Measurements from ENCODE around the gene MAN1A1. TPM values are rescaled to one million over a fixed set of nuclear protein-coding genes. Genes with fewer than 3 reads are reported as not detected.

Gene MAN1A1
- total RNA-seq, 2 donors from 2014 or later = 14.2 to 19.6 TPM

DNA sequence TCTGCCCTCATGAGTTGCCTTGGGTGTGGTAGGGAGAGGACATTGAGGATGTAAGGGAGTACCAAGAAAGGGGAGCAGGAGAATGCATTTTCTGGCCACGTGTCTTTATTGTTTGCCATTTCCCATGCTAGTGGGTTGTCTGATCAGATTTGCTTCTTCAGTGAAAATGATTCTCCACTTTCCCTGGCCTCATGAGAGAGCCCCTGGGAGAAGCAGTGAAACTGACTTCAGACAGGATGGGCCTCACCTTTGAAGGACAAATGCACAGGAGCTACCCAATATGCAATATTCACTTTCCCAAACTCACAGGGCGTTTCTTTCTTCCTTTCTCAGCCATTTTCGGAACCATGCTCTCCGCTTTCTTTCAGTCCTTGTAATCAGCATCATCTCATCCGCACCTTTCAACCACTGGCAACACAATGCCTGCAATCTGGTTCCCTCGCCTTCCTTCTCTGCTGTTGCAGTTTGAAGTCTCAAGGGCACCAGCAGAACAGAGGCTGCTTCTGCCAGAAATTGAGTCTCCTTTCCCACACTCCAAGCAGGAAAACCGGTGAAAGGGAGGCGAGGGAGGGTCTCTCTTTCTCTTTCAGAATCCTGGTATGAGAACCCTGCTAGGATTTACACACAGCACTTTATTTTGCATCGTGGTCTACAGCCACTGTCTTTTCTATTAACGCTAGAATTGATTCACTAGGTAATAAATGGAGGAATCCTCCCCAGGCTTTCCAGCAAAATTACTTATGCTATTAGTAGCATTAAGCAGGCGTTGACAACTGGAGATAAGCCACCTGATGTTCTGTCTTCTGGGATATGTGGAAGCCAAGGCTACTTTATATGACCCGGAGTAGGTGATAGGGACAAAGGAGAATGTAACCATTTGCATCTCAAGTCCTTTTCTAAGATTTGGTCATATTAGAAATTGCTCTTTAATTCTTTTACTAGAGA lies 209.1 kb downstream of the MAN1A1 start:
- Mint-ChIP-seq H3K4me1 (peaks cover 11% of the 10 kb centered on the region), H3K4me3 (no peak overlapping the region), H3K27ac (no peak overlapping the region), H3K36me3 (ENCODE audit: low read depth) (peaks cover 2% of the 10 kb centered on the region), H3K27me3 (peaks cover 9% of the 10 kb centered on the region)
- H3K9me3 ChIP-seq (ENCODE audit: control insufficient read depth, low read length, poor library complexity, severe bottlenecking) = no peaks in the 10 kb centered on the region
- DNase-seq = no peak
- no peak for ATAC-seq

DNA sequence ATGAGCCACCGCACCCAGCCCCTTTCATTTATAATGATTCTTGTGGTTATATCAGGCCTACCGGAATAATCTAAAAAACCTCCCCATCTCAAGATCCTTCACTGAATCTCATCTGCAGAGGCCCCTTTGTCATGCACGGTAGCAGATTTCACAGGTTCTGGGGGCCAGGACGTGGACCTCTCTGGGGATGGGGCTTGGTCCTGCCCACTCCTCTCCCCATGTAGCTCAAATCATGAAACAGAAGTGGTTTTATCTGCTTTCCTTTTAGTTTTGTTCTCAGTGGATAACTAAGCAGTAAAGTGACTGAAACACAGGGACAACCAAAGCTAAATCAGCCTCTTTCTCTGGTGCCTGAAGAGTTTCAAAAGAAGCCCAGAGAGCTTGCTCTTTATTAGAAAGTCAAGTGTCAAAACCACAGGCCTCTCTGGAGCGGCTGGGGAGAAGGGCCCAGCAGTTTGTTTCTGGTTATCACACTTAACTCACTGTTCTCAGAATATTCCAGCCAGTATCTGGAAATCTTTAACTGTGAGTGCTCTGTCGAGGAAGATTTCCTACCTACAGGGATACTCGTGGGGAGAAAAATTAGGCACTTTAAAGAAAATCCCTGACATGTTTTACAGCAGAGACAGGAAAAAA lies 210.5 kb downstream of the MAN1A1 start:
- no peak for DNase-seq
- H3K9me3 ChIP-seq (ENCODE audit: control insufficient read depth, low read length, poor library complexity, severe bottlenecking) = no peaks in the 10 kb centered on the region
- Mint-ChIP-seq H3K27ac (no peak overlapping the region), H3K27me3 (peaks cover 9% of the 10 kb centered on the region), H3K4me3 (no peak overlapping the region), H3K4me1 (peaks cover 2% of the 10 kb centered on the region), H3K36me3 (ENCODE audit: low read depth) (peaks cover 2% of the 10 kb centered on the region)
- ATAC-seq = no peak

- H3K27me3 Mint-ChIP-seq = peaks cover 12% of the 10 kb centered on the region
- no peak for ATAC-seq
- H3K27ac Mint-ChIP-seq = no peak overlapping the region
Observed at GRCh38 chr6:119137194-119138072, 212.1 kb downstream of the MAN1A1 start.

GRCh38 chr6:119134752-119135151 lies 214.8 kb downstream of the MAN1A1 start:
- Mint-ChIP-seq H3K36me3 (ENCODE audit: low read depth) (no peaks in the 10 kb centered on the region), H3K27ac (no peak overlapping the region), H3K4me3 (no peak overlapping the region), H3K4me1 (no peaks in the 10 kb centered on the region), H3K27me3 (peaks cover 7% of the 10 kb centered on the region)
- ATAC-seq (no peak), DNase-seq (no peak)
- H3K9me3 ChIP-seq (ENCODE audit: control insufficient read depth, low read length, poor library complexity, severe bottlenecking) = no peaks in the 10 kb centered on the region

More at GRCh38 chr6:119137194-119138072, 212.1 kb downstream of the MAN1A1 start:
- no peak for DNase-seq
- H3K9me3 ChIP-seq (ENCODE audit: control insufficient read depth, low read length, poor library complexity, severe bottlenecking) = no peaks in the 10 kb centered on the region
- no peaks in the 10 kb centered on the region for H3K36me3 Mint-ChIP-seq (ENCODE audit: low read depth)
- H3K4me1 Mint-ChIP-seq = peaks cover 2% of the 10 kb centered on the region
- no peak overlapping the region for H3K4me3 Mint-ChIP-seq

- ATAC-seq (no peak), DNase-seq (no peak)
- no peaks in the 10 kb centered on the region for H3K9me3 ChIP-seq (ENCODE audit: control insufficient read depth, low read length, poor library complexity, severe bottlenecking)
- H3K27ac Mint-ChIP-seq = no peak overlapping the region
- H3K4me3 Mint-ChIP-seq = no peak overlapping the region
- H3K4me1 Mint-ChIP-seq = peaks cover 6% of the 10 kb centered on the region
- H3K36me3 Mint-ChIP-seq (ENCODE audit: low read depth) = no peaks in the 10 kb centered on the region
- peaks cover 7% of the 10 kb centered on the region for H3K27me3 Mint-ChIP-seq
Observed at GRCh38 chr6:119133400-119133799, 216.2 kb downstream of the MAN1A1 start.

DNA sequence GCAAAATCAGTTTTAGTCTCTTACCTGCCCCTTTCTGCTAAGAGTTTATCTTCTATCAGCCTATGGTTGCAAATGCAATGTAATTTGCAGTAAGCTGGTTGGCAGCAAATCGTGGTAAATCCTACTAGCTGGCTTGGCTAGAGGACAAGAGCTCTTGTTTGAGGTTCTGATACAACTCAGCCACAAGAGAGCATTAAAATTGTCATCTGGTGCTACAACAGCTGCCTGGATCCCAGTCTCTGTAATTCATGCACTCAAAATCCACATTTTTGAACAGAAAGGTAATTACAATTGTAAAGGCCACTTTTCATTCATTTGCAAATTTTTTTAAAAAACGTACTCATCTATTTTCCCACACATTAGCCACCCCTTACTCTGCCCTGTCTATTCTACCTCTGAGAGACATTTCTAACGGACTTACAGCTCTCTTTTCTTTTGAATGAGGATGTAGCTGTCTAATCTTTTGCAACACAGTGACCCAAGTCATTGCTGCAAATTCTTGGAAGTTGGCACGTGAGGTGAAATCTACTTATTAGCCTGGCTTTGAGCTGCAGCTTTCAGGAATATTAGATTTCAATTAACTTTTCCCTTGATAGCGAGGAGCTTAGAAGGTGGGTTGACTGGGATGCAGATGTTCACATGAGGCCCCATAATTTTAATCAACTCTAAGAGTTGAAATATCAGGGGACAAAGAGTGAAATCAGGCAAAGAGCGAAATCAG lies 217.1 kb downstream of the MAN1A1 start:
- ATAC-seq (no peak), DNase-seq (no peak)
- Mint-ChIP-seq H3K4me3 (no peak overlapping the region), H3K27ac (no peak overlapping the region), H3K27me3 (peaks cover 7% of the 10 kb centered on the region), H3K36me3 (ENCODE audit: low read depth) (no peaks in the 10 kb centered on the region), H3K4me1 (peaks cover 6% of the 10 kb centered on the region)
- H3K9me3 ChIP-seq (ENCODE audit: control insufficient read depth, low read length, poor library complexity, severe bottlenecking) = no peaks in the 10 kb centered on the region

DNA sequence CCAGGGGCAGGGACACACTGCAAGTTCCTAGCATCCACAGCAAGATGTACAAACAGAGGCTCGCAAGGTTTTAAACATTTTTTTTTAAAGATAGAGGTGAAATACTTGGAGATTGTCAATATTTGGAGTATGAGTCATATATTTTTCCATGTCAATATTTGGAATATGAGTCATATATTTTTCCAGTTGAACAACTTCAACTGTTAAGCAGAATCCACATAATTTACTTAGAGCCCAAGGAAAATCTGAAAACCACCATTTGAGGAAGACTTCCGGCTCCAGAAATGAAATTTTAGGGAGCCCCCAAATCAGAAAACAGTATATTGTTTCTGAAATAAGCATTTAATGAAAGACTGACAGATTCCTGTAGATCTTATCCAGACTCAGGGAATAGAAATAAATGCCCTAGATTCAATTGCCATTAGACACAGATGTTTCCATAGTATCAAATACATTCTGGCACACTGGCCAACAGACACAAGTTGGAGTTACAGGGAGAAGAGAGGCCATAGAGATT lies 219.5 kb downstream of the MAN1A1 start:
- H3K9me3 ChIP-seq (ENCODE audit: control insufficient read depth, low read length, poor library complexity, severe bottlenecking) = no peaks in the 10 kb centered on the region
- no peak overlapping the region for H3K4me3 Mint-ChIP-seq
- H3K36me3 Mint-ChIP-seq (ENCODE audit: low read depth) = no peaks in the 10 kb centered on the region
- H3K27ac Mint-ChIP-seq = no peak overlapping the region
- H3K27me3 Mint-ChIP-seq = peaks cover 11% of the 10 kb centered on the region
- H3K4me1 Mint-ChIP-seq = peaks cover 6% of the 10 kb centered on the region
- ATAC-seq (no peak), DNase-seq (no peak)

DNA sequence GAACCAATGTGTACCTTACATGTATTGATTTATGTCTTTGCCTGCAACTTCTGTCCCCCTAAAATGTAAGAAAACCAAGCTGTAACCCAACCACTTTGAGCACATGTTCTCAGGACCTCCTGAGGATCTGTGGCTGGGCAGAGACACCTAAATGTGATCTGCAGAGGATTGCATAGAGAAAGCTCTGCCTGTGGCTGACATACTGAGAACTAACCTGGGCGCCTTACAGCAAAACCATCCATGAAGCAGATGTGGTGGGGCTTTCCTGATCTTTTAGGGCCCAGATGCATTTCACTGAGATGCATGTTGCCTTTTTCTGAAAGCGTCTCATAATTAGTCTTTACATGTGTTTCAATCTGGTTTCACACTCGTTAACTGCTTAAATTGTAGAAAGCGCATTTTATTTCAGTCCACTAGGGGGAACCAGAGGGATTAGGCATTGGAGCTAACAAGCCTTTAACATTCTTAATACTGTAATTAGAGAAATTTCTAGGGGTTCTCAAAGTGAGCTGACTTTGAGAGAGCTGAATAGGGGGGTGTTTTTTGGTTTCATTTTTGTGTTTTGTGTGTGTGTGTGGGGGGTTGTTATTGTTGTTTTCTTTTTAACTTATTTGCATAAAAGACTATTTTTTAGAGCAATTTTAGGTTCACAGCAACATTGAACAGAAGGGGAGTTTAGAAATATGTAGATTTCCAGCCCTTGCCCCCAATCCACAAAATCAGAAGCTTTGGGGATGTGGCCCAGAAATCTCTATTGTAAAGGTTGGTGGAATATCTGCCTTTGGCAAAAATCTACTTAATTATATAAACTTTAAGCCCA lies 220.2 kb downstream of the MAN1A1 start:
- H3K4me1 Mint-ChIP-seq = peaks cover 6% of the 10 kb centered on the region
- DNase-seq = no peak
- no peaks in the 10 kb centered on the region for H3K9me3 ChIP-seq (ENCODE audit: control insufficient read depth, low read length, poor library complexity, severe bottlenecking)
- H3K4me3 Mint-ChIP-seq = no peak overlapping the region
- no peaks in the 10 kb centered on the region for H3K36me3 Mint-ChIP-seq (ENCODE audit: low read depth)
- ATAC-seq = peak; percentile 73
- peaks cover 11% of the 10 kb centered on the region for H3K27me3 Mint-ChIP-seq
- H3K27ac Mint-ChIP-seq = no peak overlapping the region

GRCh38 chr6:119128252-119128912 lies 221.2 kb downstream of the MAN1A1 start:
- H3K9me3 ChIP-seq (ENCODE audit: control insufficient read depth, low read length, poor library complexity, severe bottlenecking) = no peaks in the 10 kb centered on the region
- H3K4me3 Mint-ChIP-seq = no peak overlapping the region
- H3K36me3 Mint-ChIP-seq (ENCODE audit: low read depth) = no peaks in the 10 kb centered on the region
- DNase-seq = no peak
- peaks cover 11% of the 10 kb centered on the region for H3K27me3 Mint-ChIP-seq
- ATAC-seq = no peak
- H3K4me1 Mint-ChIP-seq = peaks cover 6% of the 10 kb centered on the region
- H3K27ac Mint-ChIP-seq = no peak overlapping the region

DNA sequence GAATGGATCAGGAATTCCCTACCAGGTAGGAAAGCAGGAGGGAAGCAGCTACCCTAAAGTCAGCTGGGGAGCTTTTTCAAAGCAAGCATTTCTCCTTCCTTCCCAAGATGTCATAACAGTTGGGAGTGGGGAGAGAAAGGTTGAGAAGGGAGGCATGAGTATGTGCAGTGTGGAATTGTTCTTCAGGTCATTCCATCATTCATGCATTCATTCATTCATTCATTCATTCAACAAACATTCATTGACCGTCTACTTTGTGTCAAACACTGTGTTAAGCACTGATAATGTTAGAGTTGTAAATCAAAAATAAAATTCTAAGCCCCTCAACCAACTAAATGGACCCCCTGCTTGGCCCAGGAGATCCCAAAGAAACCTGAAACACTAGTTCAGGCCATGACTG lies 221.9 kb downstream of the MAN1A1 start:
- no peak overlapping the region for H3K4me3 Mint-ChIP-seq
- no peak for ATAC-seq
- H3K4me1 Mint-ChIP-seq = peaks cover 6% of the 10 kb centered on the region
- H3K27ac Mint-ChIP-seq = no peak overlapping the region
- DNase-seq = no peak
- H3K9me3 ChIP-seq (ENCODE audit: control insufficient read depth, low read length, poor library complexity, severe bottlenecking) = no peaks in the 10 kb centered on the region
- H3K27me3 Mint-ChIP-seq = peaks cover 9% of the 10 kb centered on the region
- no peaks in the 10 kb centered on the region for H3K36me3 Mint-ChIP-seq (ENCODE audit: low read depth)

All from T-helper 17 cell (primary cell).